C4-2B (cell line): ENCODE measurements around the gene CASKIN2.

Experiments used
- H3K27ac ChIP-seq: fragments of 450-650 bp; 2 replicates; pipeline ENCODE4 v1.5.1; 2017
- CTCF ChIP-seq: fragments of 450-650 bp; conservative IDR thresholded peaks from 2 replicates; pipeline ENCODE4 v1.5.1; 2017; ENCODE audit warnings: mild to moderate bottlenecking
- ZFX ChIP-seq: fragments of 450-650 bp; IDR thresholded peaks from 2 replicates; pipeline ENCODE4 v1.6.1; 2017

Gene CASKIN2

GRCh38 chr17:75517297-75517865 lies 2.0 kb upstream of the CASKIN2 start:
- H3K27ac ChIP-seq, result peak overlapping the region; percentile 89
- TF ChIP-seq CTCF, result peak; percentile 34; the same call in 1 of the 2 replicates
- TF ChIP-seq ZFX, result no peak

- H3K27ac ChIP-seq, result peak overlapping the region; percentile 89
- TF ChIP-seq ZFX, result peak; percentile 46
- no peak for TF ChIP-seq CTCF
These were observed 1.4 kb upstream of the CASKIN2 start for GRCh38 chr17:75516619-75517296.

- H3K27ac ChIP-seq, result peak within 1 kb of the TSS; percentile 89
- no peak for TF ChIP-seq ZFX
- TF ChIP-seq CTCF, result no peak
These were observed 900 bp upstream of the CASKIN2 start, which contains the start of gene TSEN54 for GRCh38 chr17:75516255-75516618. TSEN54 (plus strand) TSS chr17:75516528; CDS start chr17:75516561, 33 bp downstream.

GRCh38 chr17:75514919-75515495 lies 330 bp downstream of the CASKIN2 start:
- TF ChIP-seq CTCF (no peak), ZFX (peak; percentile 62; the same call in 1 of the 2 replicates)
- H3K27ac ChIP-seq, result peak overlapping the region; percentile 89

GRCh38 chr17:75514299-75514918 lies 928 bp downstream of the CASKIN2 start:
- H3K27ac ChIP-seq, result peak overlapping the region; percentile 89
- TF ChIP-seq CTCF (no peak), ZFX (no peak)

GRCh38 chr17:75513641-75514000 lies 1.7 kb downstream of the CASKIN2 start:
- TF ChIP-seq ZFX, result no peak
- TF ChIP-seq CTCF, result no peak
- no peak overlapping the region for H3K27ac ChIP-seq
